Hematopoietic multipotent progenitor cell treated with erythropoietin and hydrocortisone succinate and interleukin-3 and kit ligand, for 15 days (in vitro differentiated cells): ENCODE results near the gene KCMF1.

Experiments
- DNase-seq: peaks from one replicate; pipeline ENCODE4 v3.0.0-alpha.2; 2015; ENCODE audit warnings: low spot score

Gene KCMF1

GRCh38 chr2:84956334-84957297 is 14.3 kb upstream of the KCMF1 start:
- DNase-seq: no peak

GRCh38 chr2:84957771-84958134 is 13.2 kb upstream of the KCMF1 start:
- DNase-seq: no peak

DNA sequence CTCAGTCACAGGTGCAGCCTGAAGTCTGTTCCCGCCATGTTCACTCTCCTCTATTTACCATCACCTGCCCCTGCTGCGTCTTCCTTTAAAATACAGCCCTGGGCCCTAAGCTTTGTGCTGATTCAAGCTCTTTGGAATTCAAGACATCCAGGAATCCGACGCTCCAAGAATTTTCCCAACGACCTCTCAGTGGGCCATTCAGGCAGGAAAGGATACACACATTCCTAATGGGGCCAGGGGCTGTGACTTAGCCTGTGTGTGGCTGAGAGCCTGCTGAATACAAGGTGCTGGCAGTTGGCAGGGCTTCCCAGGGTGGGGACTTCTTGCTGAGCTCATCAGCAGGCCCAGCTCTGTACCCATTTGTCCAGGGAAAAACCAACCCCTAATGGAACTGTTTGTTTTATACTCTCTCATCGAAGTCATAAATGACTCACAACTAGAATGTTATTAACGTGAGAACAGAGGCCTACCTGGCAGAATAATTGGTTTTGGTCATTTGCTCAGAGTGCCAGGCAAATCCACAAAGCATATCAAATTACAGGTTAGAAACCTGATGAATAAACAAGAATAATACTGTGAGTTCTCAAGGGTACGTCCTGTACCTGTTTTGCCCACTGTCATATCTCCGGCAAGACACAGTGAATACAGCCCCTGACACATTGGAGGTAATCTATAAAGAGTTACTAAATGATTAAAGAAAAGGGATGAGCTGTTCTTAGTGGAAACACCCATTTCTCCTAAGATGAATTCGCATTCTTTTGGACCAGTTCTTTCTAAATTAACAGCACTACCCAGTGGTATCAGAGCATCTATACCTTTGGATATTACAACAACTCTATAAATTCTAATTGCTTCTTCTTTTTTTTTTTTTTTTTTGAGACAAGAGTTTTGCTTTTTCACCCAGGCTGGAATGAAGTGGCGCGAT is 12.6 kb upstream of the KCMF1 start:
- no peak for DNase-seq

- no peak for DNase-seq
These were observed 11.8 kb upstream of the KCMF1 start for GRCh38 chr2:84959095-84959565.

- DNase-seq: no peak
These were observed 11.1 kb upstream of the KCMF1 start for GRCh38 chr2:84959566-84960506.

GRCh38 chr2:84962917-84963316 is 8.0 kb upstream of the KCMF1 start:
- no peak for DNase-seq

GRCh38 chr2:84963323-84963691 is 7.7 kb upstream of the KCMF1 start:
- no peak for DNase-seq

- DNase-seq: no peak
These were observed 7.1 kb upstream of the KCMF1 start for GRCh38 chr2:84963692-84964405.

GRCh38 chr2:84964406-84965191 is 6.4 kb upstream of the KCMF1 start:
- no peak for DNase-seq

DNA sequence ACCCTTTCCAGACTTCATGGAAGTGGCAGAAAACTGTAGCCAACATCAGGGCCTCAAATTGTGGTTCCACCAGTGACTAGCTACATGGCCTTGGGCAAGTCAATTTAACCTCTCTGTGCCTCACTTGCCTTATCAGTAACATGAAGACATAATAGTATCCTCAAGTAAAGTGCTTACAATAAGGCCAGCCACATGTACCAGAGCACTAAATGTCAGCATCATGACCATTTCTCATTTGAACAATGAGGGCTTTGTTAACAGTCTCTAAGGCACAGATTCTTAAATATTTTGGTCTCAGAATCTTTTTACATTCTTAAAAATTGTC is 5.8 kb upstream of the KCMF1 start:
- DNase-seq: no peak

DNA sequence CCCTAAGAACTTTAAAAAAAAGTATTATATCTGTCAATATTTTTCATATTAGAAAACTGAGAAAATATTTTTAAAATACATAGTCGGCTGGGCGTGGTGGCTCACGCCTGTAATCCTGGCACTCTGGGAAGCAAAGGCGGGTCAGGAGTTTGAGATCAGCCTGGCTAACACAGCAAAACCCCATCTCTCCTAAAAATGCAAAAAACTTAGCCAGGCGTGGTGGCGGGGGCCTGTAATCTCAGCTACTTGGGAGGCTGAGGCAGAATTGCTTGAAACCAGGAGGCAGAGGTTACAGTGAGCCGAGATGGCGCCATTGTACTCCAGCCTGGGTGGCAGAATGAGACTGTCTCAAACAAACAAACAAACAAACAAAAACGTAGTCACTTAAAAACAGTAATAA is 5.1 kb upstream of the KCMF1 start:
- no peak for DNase-seq

DNA sequence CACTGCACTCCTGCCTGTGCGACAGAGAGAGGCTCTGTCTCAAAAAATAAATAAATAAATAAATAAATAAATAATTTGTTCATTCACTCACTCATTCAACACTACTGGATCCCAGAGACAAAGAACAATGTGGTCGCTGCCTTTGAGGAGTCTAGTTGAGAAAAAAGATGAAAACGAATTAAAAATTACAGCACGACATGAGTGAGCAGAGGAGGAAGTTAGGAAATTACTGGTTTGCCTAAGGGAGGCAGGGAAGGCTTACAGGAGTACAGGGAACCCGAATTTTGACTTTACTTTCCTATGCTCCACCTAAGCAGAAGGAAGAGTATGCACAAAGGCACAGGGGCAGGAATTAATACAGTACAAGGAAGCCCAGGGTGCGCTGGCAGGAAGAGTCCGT is 4.2 kb upstream of the KCMF1 start:
- DNase-seq: no peak

GRCh38 chr2:84969511-84970209 is 1.3 kb upstream of the KCMF1 start:
- DNase-seq: peak; percentile 16

DNA sequence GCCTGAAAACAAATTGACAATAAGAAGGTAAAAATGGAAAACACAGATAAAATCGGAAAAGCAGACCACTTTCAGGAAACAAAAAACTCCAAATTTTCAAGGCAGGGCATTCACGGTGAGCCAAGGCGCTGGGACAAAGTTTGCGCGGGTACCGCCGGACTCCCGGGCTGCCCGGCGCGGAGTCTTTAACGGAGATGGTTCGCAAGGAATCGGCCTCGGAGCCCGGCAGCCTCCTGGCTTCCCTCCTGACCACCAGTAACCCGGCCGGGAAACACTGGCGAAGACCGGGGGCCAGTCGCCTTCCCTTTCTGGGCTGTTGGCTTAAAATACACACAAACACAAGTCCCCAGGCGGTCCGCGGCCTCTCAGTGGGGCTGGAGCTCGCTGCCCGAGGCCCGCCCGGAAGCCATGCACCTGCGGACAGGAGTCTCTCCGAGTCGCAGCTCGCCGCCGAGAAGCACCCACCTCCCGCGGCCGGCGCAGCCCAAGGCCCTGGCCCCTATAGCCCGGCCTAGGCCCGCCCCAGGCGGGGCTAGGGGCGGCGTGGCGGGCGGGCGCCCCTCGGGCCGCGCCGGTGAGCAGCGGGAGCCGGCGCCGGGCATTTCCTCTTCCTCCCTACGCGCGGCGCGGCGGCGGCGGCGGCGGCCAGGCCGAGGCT is 622 bp upstream of the KCMF1 start:
- DNase-seq: peak; percentile 44

GRCh38 chr2:84971510-84972206 is 697 bp downstream of the KCMF1 start:
- DNase-seq: peak; percentile 72

GRCh38 chr2:84972207-84972783 is 1.3 kb downstream of the KCMF1 start:
- DNase-seq: no peak

DNA sequence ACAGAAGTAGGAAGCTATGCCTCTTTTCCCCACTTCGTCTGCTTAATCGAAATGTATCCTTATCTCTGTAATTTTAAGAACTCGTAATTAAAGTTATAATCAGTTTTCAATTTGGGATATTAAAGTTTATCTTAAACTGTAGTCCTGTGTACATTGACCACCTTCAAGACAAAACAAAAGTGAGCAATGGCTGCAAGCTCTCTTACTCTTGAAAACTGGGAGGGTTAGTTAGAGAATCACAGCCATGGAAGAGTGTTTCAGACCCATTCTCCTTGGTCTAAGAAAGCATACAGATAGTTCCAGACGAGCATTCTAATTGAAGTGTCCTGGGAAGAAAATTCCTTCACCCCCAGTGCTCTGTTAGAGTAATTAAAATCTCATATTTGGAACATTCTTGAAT is 2.0 kb downstream of the KCMF1 start:
- DNase-seq: peak; percentile 16
